ENCODE results near the gene SHCBP1.
"Not testable (repeated sequence)": the region's sequence is repeated elsewhere in the genome, so short reads cannot be mapped to it uniquely, and the experiment has no call there.

Gene SHCBP1

GRCh38 chr16:46618516-46618915, 2.7 kb downstream of the SHCBP1 start:
- DNase-seq (ENCODE audit: low spot score), result no peak

DNA sequence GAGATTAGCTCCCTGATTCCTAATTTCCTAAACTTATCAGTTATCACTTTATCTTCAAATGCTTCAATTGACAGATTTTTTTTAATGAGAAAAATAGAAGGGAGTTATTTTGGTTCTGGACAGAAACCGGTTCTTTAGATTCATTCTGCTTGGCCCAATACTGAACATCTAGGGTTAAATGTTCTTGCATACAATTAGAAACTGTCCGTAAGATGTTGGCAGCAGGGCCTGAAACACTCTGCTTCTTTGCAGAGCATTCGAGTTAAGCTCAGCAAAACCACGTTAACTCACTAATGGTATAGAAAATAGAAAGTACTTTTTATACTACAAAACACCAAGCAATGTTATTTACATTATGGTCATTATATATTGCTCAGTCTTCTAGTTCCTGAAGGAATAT, 7.2 kb downstream of the SHCBP1 start:
- DNase-seq (ENCODE audit: low spot score), result no peak

DNA sequence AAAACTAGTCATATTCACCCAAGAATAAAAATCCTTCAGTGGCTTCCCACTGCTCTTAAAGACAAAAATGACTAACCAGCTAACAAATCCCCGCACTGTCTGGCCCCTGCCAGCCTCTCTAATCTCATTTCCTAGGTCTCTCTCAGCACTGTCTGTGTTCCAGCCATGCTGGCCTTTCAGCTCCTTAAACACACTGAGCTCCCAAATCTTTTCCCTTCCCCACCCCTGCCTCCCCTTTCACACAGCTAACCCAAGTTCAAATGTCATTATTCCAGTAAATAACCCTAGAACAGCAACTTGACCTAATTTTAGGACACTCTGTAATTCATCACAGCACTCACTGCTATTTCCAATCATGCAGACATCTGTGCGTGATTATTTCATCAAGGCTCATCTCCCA, 7.8 kb downstream of the SHCBP1 start:
- no peak for DNase-seq (ENCODE audit: low spot score)

DNA sequence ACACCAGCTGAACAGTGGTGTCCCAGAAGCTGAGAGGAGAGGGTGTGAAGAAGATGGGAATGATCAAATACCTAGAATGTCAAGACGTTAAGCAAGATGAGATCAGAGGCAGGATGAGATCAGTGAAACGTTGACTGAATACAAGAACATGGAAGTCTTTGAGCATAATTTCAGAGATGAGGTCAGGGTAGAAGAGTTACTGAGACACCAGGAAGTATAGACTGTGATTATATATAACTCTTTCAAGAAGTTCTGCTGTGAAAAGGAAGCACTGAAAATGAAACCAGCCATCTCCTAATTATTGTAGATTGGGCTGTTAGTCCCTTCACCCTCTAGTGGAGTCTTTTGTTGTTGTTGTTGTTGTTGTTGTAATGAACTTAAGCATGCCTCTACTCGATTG, 9.1 kb downstream of the SHCBP1 start:
- DNase-seq (ENCODE audit: low spot score), result no peak

- DNase-seq (ENCODE audit: low spot score), result no peak
Measured at GRCh38 chr16:46607529-46607928, 13.7 kb downstream of the SHCBP1 start.

- DNase-seq (ENCODE audit: low spot score), result no peak
Measured at GRCh38 chr16:46606231-46606630, 14.9 kb downstream of the SHCBP1 start.

DNA sequence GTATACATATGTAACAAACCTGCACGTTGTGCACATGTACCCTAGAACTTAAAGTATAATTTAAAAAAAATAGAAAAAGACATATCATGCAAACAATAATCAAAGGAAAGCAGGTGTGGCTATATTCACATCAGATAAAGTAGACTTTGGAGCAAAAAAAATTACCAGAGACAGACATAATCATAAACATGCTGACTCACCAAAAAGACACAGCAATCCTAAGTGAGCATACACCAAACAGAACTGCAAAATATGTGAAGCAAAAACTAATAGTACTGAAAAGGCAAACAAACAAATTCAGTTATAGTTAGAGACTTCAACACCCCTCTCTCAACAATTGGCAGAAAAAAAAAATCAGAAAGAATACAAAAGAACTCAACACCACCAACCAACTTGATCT, 29.9 kb downstream of the SHCBP1 start:
- no peak for DNase-seq (ENCODE audit: low spot score)

- no peak for DNase-seq (ENCODE audit: low spot score)
Measured at GRCh38 chr16:46586011-46586577, 35.1 kb downstream of the SHCBP1 start.

DNA sequence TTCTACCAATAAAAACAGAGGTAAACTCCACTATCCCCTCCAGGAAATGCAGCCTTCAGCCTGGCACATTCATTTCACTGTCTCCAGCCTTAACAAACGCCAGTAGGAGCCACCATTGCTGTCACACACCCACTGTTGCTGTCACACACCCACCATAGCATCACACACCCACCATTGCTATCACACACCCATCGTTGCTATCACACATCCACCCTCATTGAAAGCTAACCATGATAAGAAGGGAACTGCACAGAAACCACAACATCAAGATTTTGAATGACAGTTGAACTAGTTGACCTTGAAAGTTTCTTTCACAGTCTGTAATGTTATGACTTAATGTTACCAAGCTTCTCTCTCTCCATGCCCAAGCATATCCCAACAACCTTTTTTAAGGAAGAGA, 38.1 kb downstream of the SHCBP1 start:
- no peak for DNase-seq (ENCODE audit: low spot score)

GRCh38 chr16:46582313-46582712, 38.9 kb downstream of the SHCBP1 start:
- DNase-seq (ENCODE audit: low spot score), result no peak

- no peak for DNase-seq (ENCODE audit: low spot score)
Measured at GRCh38 chr16:46577988-46578579, 43.1 kb downstream of the SHCBP1 start.

GRCh38 chr16:46573834-46574159, 47.4 kb downstream of the SHCBP1 start:
- DNase-seq (ENCODE audit: low spot score), result no peak

- DNase-seq (ENCODE audit: low spot score), result no peak
Measured at GRCh38 chr16:46573008-46573833, 48.0 kb downstream of the SHCBP1 start.

GRCh38 chr16:46569231-46569735, 51.9 kb downstream of the SHCBP1 start:
- DNase-seq (ENCODE audit: low spot score), result no peak

DNA sequence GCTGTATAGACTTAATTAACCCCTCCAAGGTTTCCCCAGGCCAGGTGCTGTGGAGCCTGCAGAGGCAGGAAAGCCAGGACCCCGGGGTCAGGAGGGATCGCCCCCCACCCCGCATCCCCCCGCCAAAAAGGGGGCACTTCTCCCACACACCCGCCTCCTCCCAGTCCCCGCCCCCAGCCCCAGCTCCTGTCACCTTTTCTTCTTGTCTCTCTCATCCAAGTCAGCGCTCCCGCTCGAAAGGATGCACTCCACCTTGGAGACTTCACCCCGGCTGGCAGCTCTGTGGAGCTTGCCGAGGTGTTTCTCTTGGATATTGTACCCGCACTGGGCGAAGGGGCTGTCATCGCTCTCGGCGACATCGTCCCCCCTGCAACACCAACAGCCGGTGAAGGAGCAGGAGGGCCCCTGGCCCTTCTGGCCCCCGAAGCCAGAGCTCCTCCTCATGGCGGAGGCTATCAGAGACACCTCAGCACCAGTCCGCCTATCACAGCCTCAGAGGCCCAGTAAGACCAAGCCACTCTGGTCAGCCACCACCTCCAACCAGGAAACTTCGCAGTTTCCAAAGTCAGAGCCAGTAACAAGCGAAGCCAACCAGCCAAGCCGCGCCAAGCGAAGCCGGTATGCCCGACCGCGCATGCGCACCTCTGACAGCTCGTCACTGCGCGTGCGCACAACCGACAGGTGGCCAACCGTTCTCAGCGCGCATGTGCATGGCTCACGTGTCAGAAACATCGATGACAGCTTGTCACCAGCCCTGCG, 52.5 kb downstream of the SHCBP1 start:
- DNase-seq (ENCODE audit: low spot score), result no peak

- DNase-seq (ENCODE audit: low spot score), result no peak
Measured at GRCh38 chr16:46562979-46563378, 58.2 kb downstream of the SHCBP1 start.

- DNase-seq (ENCODE audit: low spot score), result no peak
Measured at GRCh38 chr16:46558018-46558417, 63.2 kb downstream of the SHCBP1 start.

GRCh38 chr16:46555951-46556350, 65.2 kb downstream of the SHCBP1 start:
- DNase-seq (ENCODE audit: low spot score), result no peak

DNA sequence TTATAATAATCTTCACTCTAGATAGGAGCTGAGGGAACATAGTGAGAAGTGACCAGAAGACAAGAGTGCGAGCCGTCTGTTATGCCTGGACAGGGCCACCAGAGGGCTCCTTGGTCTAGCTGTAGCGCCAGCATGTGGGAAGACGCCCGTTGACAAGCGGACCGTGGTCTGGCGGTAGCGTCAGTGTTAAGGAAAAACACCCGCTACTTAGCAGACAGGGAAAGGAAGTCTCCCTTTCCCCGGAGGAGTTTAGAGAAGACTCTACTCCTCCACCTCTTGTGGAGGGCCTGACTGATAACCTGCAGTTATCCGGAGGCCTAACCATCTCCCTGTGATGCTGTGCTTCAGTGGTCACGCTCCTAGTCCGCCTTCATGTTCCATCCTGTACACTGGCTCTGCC, 66.7 kb downstream of the SHCBP1 start:
- DNase-seq (ENCODE audit: low spot score), result not testable (repeated sequence)

DNA sequence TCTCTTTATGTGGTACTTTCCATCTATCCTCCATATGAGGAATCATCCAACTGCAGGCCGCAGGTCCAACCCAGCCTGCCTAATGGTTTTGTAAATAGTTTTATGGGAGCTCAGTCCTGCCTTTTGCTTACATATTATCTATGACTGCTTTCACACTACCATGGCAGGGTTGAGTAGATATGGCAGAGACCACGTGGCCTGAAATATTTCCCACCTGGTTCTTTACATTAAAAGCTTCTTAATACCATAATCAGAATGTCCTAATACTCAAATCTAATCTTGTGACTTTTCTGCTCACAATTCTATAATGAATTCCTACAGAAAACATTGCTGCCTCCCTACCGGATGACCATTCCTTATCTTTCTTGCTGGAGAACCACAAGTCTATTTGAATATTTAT, 71.7 kb downstream of the SHCBP1 start:
- DNase-seq (ENCODE audit: low spot score), result no peak

All from left forelimb (tissue), 1 donor.